ENCODE measurements around the gene ADGRD1. TPM values are rescaled to one million over a fixed set of nuclear protein-coding genes. Genes with fewer than 3 reads are reported as not detected.

The ADGRD1 gene
- total and polyA plus RNA-seq, 2 of the 8 experiments (the other 6 are each of a cell fraction or from before 2014, with no cell fraction given) = 0.36 to 0.48 TPM

- ChIA-PET POLR2A (ENCODE audit: partially characterized antibody) (no interaction called here), CTCF (ENCODE audit: partially characterized antibody) (interaction anchor here (0.6 kb wide), 1 partner anchor 791 kb away, joined by 4 read pairs; no protein-coding TSS in a partner anchor)
- H3K36me3 ChIP-seq (ENCODE audit: control insufficient read depth in 2 of 4, insufficient read depth in 4 of 4, low read length in 3 of 4) = no peaks in the 10 kb centered on the region
- H3K79me1 ChIP-seq (ENCODE audit: low read depth, low read length) = no peaks in the 10 kb centered on the region
- no peak overlapping the region for H2BK120ac ChIP-seq (replicated peaks; ENCODE audit: low read depth, low read length)
- no peak overlapping the region for H2BK15ac ChIP-seq (ENCODE audit: low read length)
- FAIRE-seq (no peak), DNase-seq (ENCODE audit: low read depth in 1 of 2, low spot score in 2 of 2) (no peak)
- H2AFZ ChIP-seq (ENCODE audit: low read length) = no peak overlapping the region
- H3K56ac ChIP-seq (replicated peaks; ENCODE audit: insufficient read length, low read depth, low read length) = no peak overlapping the region
- no peak overlapping the region for H3K23ac ChIP-seq (ENCODE audit: insufficient read length)
- H2BK5ac ChIP-seq (ENCODE audit: low read depth, low read length) = no peak overlapping the region
- no peaks in the 10 kb centered on the region for H3K23me2 ChIP-seq (ENCODE audit: low read depth, low read length)
- no peak overlapping the region for H3K9ac ChIP-seq (replicated peaks in 1 of 4; ENCODE audit: extremely low read depth in 1 of 4, low read depth in 3 of 4, low read length in 3 of 4)
- H4K91ac ChIP-seq (replicated peaks; ENCODE audit: insufficient read length, low read length) = no peak overlapping the region
- peaks cover 0 to 1% of the 10 kb centered on the region in 2 experiments for H4K20me1 ChIP-seq (replicated peaks in 1 of 2; ENCODE audit: control insufficient read depth in 1 of 2, insufficient read depth in 2 of 2, low read length in 2 of 2)
- H3K9me3 ChIP-seq (ENCODE audit: insufficient read depth in 2 of 2, low read depth in 1 of 2, low read length in 1 of 2) = peaks cover 3 to 12% of the 10 kb centered on the region in 2 experiments; a peak in 1 of 4 replicates
- H4K5ac ChIP-seq (ENCODE audit: insufficient read length, low read depth, low read length) = no peak overlapping the region
- no peaks in the 10 kb centered on the region for H3K4me1 ChIP-seq (replicated peaks in 1 of 4; ENCODE audit: control insufficient read depth in 3 of 4, insufficient read depth in 4 of 4, low read length in 3 of 4)
- H2BK20ac ChIP-seq (ENCODE audit: low read length) = no peak overlapping the region
- no peaks in the 10 kb centered on the region for H3K79me2 ChIP-seq (ENCODE audit: control insufficient read depth in 1 of 2, insufficient read depth in 2 of 2, low read length in 2 of 2)
- no peak overlapping the region for H4K8ac ChIP-seq (ENCODE audit: extremely low read depth, insufficient read depth, low read length)
- H2BK12ac ChIP-seq (ENCODE audit: low read depth, low read length) = no peak overlapping the region
- no peak overlapping the region for H3K4me2 ChIP-seq (ENCODE audit: insufficient read depth in 1 of 2, low read depth in 2 of 2, low read length in 2 of 2)
- H3K18ac ChIP-seq (ENCODE audit: extremely low read depth, low read length) = no peak overlapping the region
- WGBS, 2 experiments (ENCODE audit: extremely low coverage in 1 of 2, insufficient coverage in 1 of 2, insufficient read length in 1 of 2, insufficient replicate concordance in 2 of 2, low coverage in 1 of 2, low lambda C conversion rate in 2 of 2, missing lambda C conversion rate in 1 of 2) = 89% methylated on average over 24 of the region's 30 CpGs; no CpG with 5 or more reads in 1 of the 2 experiments
- H3K14ac ChIP-seq (ENCODE audit: insufficient read length) = no peak overlapping the region
- H2AK5ac ChIP-seq (ENCODE audit: low read depth, low read length) = no peak overlapping the region
- no peak overlapping the region for H3K4ac ChIP-seq (replicated peaks; ENCODE audit: insufficient read length, low read depth, low read length)
- no peak overlapping the region for H3K4me3 ChIP-seq (ENCODE audit: extremely low read depth in 1 of 4, insufficient read depth in 2 of 4, low read depth in 3 of 4, low read length in 4 of 4)
- H3K27ac ChIP-seq (ENCODE audit: low read depth, low read length) = no peak overlapping the region
- no peaks in the 10 kb centered on the region for H3K27me3 ChIP-seq (replicated peaks in 1 of 4; ENCODE audit: control insufficient read depth in 3 of 4, extremely low read depth in 1 of 4, insufficient read depth in 3 of 4, low read length in 3 of 4)
- TF ChIP-seq POU5F1 (IDR thresholded peaks at IDR 0.05; ENCODE audit: low read depth, low read length) = no peak
- no peak for TF ChIP-seq NRF1 (IDR thresholded peaks at IDR 0.05; ENCODE audit: low read depth, low read length)
- no peak for TF ChIP-seq PHF8 (conservative IDR thresholded peaks at IDR 0.05; ENCODE audit: low read depth, low read length)
- no peak for TF ChIP-seq HDAC2 (IDR thresholded peaks at IDR 0.05; ENCODE audit: borderline replicate concordance in 1 of 2, low read depth in 2 of 2, low read length in 2 of 2)
- no peak for TF ChIP-seq CBX5 (IDR thresholded peaks at IDR 0.05; ENCODE audit: low read depth, low read length)
- TF ChIP-seq CTCF (IDR thresholded peaks at IDR 0.05; ENCODE audit: control extremely low read depth in 1 of 3, insufficient read depth in 1 of 3, low read depth in 1 of 3, low read length in 3 of 3) = no peak
- TF ChIP-seq TAF1 (IDR thresholded peaks at IDR 0.05; ENCODE audit: low read depth, low read length) = no peak
- TF ChIP-seq BACH1 (IDR thresholded peaks at IDR 0.05; ENCODE audit: low read length) = no peak
- no peak for TF ChIP-seq RXRA (IDR thresholded peaks at IDR 0.05; ENCODE audit: insufficient read depth, low read depth, low read length)
- no peak for TF ChIP-seq TCF12 (IDR thresholded peaks at IDR 0.05; ENCODE audit: low read depth, low read length)
- no peak for TF ChIP-seq EGR1 (IDR thresholded peaks at IDR 0.05; ENCODE audit: borderline replicate concordance, low read depth, low read length)
Measured at GRCh38 chr12:131033886-131034482, 80.3 kb downstream of the ADGRD1 start.

Data from H1 (cell line).